BJ (cell line): Measurements from ENCODE around the gene BCL7B. TPM values are rescaled to one million over a fixed set of nuclear protein-coding genes. Genes with fewer than 3 reads are reported as not detected.
"Not testable (repeated sequence)": the region's sequence is repeated elsewhere in the genome, so short reads cannot be mapped to it uniquely, and the experiment has no call there.

Experiments used
- CTCF ChIA-PET: fragments of 350-600 bp; formaldehyde crosslinking; extraction: SDS; loops from one replicate; lab custom pipeline; 2021; ENCODE audit warnings: antibody characterized with exemption, inconsistent platforms; lab: Yijun Ruan, JAX
- POLR2A ChIA-PET: fragments of 300-600 bp; sonication (Branson Sonifier 250); formaldehyde crosslinking; extraction: SDS; loops from one replicate; lab custom pipeline; 2021; ENCODE audit warnings: antibody characterized with exemption; lab: Charles Lee
- DNase-seq: peaks from one replicate; pipeline ENCODE4 v3.0.0-alpha.2; 2011; ENCODE audit warnings: low read depth
- H3K27me3 ChIP-seq: 2 replicates; pipeline ENCODE4 v1.6.0; 2011; ENCODE audit warnings: low read length; ENCODE audit not compliant: control insufficient read depth, insufficient read depth
- H3K36me3 ChIP-seq: 2 replicates; pipeline ENCODE4 v1.5.1; 2011; ENCODE audit warnings: low read length; ENCODE audit not compliant: control insufficient read depth, insufficient read depth
- H3K4me3 ChIP-seq: 2 replicates; pipeline ENCODE4 v1.5.1; 2011; ENCODE audit warnings: low read depth, mild to moderate bottlenecking, control low read depth, low read length
- polyA plus RNA-seq: library from polyadenylated mRNA; depleted of rRNA; stranded (reverse); fragments of >200 nt; gene quantifications from 2 replicates; pipeline ENCODE4 v1.2.3, GENCODE V29; 2011
- TF ChIP-seq, protein P1 (sequence below): IDR thresholded peaks from 2 replicates; pipeline ENCODE4 v1.5.1; 2011; ENCODE audit warnings: low read depth, mild to moderate bottlenecking, control low read depth, inconsistent platforms, low read length, moderate library complexity; ENCODE audit not compliant: insufficient read depth

BCL7B gene
- polyA plus RNA-seq, 1 experiment, result 89.6 TPM

DNA sequence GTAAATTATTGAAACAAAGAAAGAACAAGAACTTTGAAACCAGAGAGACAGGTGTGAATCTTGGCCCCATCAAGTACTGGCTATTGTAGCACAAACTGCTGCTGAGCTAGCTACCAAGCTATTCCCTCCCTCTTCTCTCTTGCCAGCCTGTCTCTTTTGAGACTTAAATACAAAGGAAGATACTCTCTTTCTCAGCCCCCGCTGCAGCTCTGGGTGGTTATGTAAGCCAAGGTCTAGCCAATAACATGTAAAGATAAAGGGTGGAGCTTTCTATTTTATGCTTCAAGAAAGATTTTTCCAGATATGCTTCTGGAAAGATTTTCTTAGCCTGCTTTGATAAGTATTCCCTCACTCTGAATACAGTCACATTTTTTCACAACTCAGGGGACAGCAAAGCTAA is 52.6 kb downstream of the BCL7B start:
- TF ChIP-seq, protein P1, sequence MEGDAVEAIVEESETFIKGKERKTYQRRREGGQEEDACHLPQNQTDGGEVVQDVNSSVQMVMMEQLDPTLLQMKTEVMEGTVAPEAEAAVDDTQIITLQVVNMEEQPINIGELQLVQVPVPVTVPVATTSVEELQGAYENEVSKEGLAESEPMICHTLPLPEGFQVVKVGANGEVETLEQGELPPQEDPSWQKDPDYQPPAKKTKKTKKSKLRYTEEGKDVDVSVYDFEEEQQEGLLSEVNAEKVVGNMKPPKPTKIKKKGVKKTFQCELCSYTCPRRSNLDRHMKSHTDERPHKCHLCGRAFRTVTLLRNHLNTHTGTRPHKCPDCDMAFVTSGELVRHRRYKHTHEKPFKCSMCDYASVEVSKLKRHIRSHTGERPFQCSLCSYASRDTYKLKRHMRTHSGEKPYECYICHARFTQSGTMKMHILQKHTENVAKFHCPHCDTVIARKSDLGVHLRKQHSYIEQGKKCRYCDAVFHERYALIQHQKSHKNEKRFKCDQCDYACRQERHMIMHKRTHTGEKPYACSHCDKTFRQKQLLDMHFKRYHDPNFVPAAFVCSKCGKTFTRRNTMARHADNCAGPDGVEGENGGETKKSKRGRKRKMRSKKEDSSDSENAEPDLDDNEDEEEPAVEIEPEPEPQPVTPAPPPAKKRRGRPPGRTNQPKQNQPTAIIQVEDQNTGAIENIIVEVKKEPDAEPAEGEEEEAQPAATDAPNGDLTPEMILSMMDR, result no peak

DNA sequence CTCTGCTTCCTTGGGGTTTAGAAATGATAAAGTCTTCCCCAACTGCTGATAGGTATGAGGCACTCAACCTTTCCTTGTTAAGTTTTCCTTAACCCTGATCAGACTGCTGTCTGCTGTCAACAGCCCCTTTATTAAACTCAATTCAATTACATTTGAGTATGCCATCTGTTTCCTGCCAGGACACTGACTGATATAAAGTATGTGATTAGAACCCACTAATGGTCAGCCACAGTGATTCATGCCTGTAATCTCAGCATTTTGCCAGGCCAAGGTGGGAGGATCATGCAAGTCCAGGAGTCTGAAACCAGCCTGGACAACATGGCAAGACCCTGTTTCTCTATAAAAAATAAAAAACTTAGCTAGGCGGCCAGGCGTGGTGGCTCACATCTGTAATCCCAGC is 53.5 kb downstream of the BCL7B start:
- TF ChIP-seq, protein P1, result no peak
- ChIA-PET CTCF (no interaction called here), POLR2A (interaction anchor here (0.5 kb wide), 1 partner anchor 24 kb away, joined by 3 read pairs; no protein-coding TSS in a partner anchor)
- DNase-seq, result no peak
- H3K36me3 ChIP-seq, result peaks cover 19% of the 10 kb centered on the region
- no peaks in the 10 kb centered on the region for H3K27me3 ChIP-seq
- no peak overlapping the region for H3K4me3 ChIP-seq

More for the DNA sequence above, 52.6 kb downstream of the BCL7B start:
- no peak for DNase-seq
- ChIA-PET POLR2A (no interaction called here), CTCF (interaction anchor here (1.2 kb wide), 1 partner anchor 102 kb away, joined by 3 read pairs; no protein-coding TSS in a partner anchor)
- Histone ChIP-seq H3K4me3 (no peak overlapping the region), H3K36me3 (peaks cover 22% of the 10 kb centered on the region), H3K27me3 (no peaks in the 10 kb centered on the region)

- Histone ChIP-seq H3K27me3 (no peaks in the 10 kb centered on the region), H3K4me3 (no peak overlapping the region), H3K36me3 (peaks cover 19% of the 10 kb centered on the region)
- DNase-seq, result no peak
- ChIA-PET CTCF (no interaction called here), POLR2A (no interaction called here)
- TF ChIP-seq, protein P1, result no peak
Measured at GRCh38 chr7:73503229-73503628, 54.3 kb downstream of the BCL7B start.

- CTCF ChIA-PET, result no interaction called here
- peaks cover 12% of the 10 kb centered on the region for H3K36me3 ChIP-seq
Measured at GRCh38 chr7:73496626-73497025, 60.9 kb downstream of the BCL7B start.

DNA sequence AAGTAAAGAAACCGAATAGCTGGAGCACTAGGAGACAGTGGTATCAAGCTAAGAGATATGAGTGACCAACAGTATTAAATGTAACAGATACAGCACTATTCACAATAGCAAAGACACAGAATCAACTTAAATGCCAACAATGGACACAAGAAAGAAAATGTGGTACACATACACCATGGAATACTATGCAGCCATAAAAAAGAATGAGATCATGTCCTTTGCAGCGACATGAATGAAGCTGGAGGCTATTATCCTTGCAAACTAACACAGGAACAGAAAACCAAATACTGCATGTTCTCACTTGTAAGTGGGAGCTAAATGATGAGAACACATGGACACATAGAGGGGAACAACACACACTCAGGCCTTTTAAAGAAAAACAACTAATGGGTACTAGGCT is 62.0 kb downstream of the BCL7B start:
- H3K27me3 ChIP-seq, POLR2A ChIA-PET, DNase-seq, H3K36me3 ChIP-seq, H3K4me3 ChIP-seq: not testable (repeated sequence)
- CTCF ChIA-PET, result interaction anchor here (1.0 kb wide), 1 partner anchor 18 kb away, joined by 4 read pairs; no protein-coding TSS in a partner anchor

More at GRCh38 chr7:73496626-73497025, 60.9 kb downstream of the BCL7B start:
- POLR2A ChIA-PET, result no interaction called here
- Histone ChIP-seq H3K27me3 (no peaks in the 10 kb centered on the region), H3K4me3 (no peak overlapping the region)
- DNase-seq, result no peak
- TF ChIP-seq, protein P1, result no peak

DNA sequence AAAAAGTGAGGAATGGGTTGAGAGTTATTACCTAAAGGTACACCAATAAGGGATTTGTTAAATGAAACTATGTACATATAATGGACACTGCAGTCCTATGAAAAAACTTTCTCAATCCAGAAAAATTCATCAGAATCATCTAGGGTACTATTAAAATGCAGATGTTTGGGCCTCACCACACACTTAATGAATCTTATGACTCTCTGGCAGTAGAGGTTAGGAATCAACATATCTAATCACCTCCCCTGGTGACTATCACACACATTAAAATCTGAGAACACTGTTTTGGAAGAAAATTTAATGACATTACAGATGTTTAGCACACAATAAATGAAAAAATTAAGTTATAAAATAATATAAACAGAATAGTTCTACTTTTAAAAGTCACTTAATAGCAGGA is 67.5 kb downstream of the BCL7B start:
- H3K36me3 ChIP-seq, result peaks cover 7% of the 10 kb centered on the region
- POLR2A ChIA-PET, result no interaction called here

More for the DNA sequence above, 67.5 kb downstream of the BCL7B start:
- Histone ChIP-seq H3K4me3 (no peak overlapping the region), H3K27me3 (no peaks in the 10 kb centered on the region)
- CTCF ChIA-PET, result no interaction called here
- DNase-seq, result no peak
- TF ChIP-seq, protein P1, result no peak
